Astrocyte (in vitro differentiated cells and primary cell): ENCODE data around the gene BCAR1.

ENCODE experiments used
- EZH2 ChIP-seq: IDR thresholded peaks from 2 replicates; pipeline ENCODE4 v1.6.1; 2012; ENCODE audit warnings: mild to moderate bottlenecking, low read length, inconsistent platforms; ENCODE audit not compliant: insufficient read depth
- TF ChIP-seq, protein P1 (sequence below): IDR thresholded peaks from 2 replicates; pipeline ENCODE4 v1.5.1; 2011; ENCODE audit warnings: low read depth, mild to moderate bottlenecking, inconsistent platforms, low read length, moderate library complexity; ENCODE audit not compliant: insufficient read depth

DNA sequence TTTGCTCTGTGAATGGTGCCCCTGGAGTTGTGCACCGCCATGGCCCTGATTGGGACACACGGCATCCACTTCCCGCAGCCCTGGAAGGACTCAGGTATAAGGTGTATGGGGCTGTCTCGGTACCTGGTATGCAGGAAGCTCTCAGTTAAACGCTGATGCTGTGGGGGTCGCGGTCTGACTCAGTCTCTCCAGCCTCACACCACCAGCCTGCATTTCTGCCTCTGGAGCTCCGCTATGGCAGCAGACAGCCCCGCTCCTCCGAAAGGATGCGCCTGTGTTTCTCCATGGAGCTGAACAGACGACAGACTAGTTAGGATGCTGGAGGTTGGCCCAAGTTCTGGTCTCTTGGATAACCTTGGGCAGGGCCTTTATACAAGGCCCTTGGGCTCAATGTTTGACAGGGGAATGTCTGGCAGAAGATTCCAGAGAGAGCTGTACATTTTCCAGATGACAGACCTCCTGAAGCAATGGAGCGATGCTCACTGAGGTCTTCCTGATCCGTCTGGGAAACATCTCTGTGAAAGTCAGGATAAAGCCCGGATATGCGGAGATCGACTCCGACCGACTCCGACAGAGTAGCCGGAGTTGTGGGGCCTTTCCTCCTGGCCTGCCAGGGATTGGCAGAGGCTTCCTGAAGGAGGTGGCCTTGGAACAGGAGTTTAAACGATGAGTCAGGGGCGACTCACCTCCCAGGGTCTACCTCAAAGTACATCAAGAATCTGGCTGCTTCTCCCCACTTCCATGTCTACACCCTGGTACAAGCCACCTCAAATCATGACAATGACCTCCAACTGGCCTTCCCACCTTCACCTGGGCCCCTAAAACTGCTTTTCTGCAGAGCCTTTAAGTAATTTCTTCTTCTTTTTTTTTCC lies 21.9 kb upstream of the BCAR1 start:
- TF ChIP-seq, protein P1, sequence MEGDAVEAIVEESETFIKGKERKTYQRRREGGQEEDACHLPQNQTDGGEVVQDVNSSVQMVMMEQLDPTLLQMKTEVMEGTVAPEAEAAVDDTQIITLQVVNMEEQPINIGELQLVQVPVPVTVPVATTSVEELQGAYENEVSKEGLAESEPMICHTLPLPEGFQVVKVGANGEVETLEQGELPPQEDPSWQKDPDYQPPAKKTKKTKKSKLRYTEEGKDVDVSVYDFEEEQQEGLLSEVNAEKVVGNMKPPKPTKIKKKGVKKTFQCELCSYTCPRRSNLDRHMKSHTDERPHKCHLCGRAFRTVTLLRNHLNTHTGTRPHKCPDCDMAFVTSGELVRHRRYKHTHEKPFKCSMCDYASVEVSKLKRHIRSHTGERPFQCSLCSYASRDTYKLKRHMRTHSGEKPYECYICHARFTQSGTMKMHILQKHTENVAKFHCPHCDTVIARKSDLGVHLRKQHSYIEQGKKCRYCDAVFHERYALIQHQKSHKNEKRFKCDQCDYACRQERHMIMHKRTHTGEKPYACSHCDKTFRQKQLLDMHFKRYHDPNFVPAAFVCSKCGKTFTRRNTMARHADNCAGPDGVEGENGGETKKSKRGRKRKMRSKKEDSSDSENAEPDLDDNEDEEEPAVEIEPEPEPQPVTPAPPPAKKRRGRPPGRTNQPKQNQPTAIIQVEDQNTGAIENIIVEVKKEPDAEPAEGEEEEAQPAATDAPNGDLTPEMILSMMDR, result no peak
- TF ChIP-seq EZH2, result no peak
